GM12864 (cell line): ENCODE data around the gene AP5S1.
A peak's percentile ranks its signal among the peaks of the same experiment; 100 is the strongest.

ENCODE experiments used
- DNase-seq: peaks from one replicate; pipeline ENCODE4 v3.0.0-alpha.2; 2011; ENCODE audit warnings: low read depth
- H3K4me3 ChIP-seq: 2 replicates; pipeline ENCODE4 v1.5.1; 2011; ENCODE audit warnings: mild to moderate bottlenecking, low read depth, low read length, control low read depth
- CTCF ChIP-seq: IDR thresholded peaks from 2 replicates; pipeline ENCODE4 v1.5.1; 2011; ENCODE audit warnings: low read depth, mild to moderate bottlenecking, moderate library complexity, low read length, control low read depth, inconsistent platforms; ENCODE audit errors: missing control alignments

AP5S1 gene

GRCh38 chr20:3794701-3795420 is 25.5 kb upstream of the AP5S1 start:
- DNase-seq: no peak
- peak overlapping the region; percentile 80 for H3K4me3 ChIP-seq
- TF ChIP-seq CTCF: no peak

- peak; percentile 58 for TF ChIP-seq CTCF
- peak within 1 kb of the TSS; percentile 80 for H3K4me3 ChIP-seq
- DNase-seq: no peak
Measured at GRCh38 chr20:3795511-3796468, 24.6 kb upstream of the AP5S1 start, which contains the start of gene CDC25B. CDC25B (plus strand) TSS chr20:3796310; CDS start chr20:3796532, 222 bp downstream.

- H3K4me3 ChIP-seq: peak overlapping the region; percentile 80
- no peak for TF ChIP-seq CTCF
- no peak for DNase-seq
Measured at GRCh38 chr20:3796477-3797225, 23.7 kb upstream of the AP5S1 start.

- no peak for TF ChIP-seq CTCF
- no peak for DNase-seq
- peak overlapping the region; percentile 80 for H3K4me3 ChIP-seq
Measured at GRCh38 chr20:3797226-3797545, 23.2 kb upstream of the AP5S1 start.

- no peak for DNase-seq
- no peak for TF ChIP-seq CTCF
- H3K4me3 ChIP-seq: peak overlapping the region; percentile 80
Measured at GRCh38 chr20:3797592-3798372, 22.6 kb upstream of the AP5S1 start.

GRCh38 chr20:3798373-3798768 is 22.0 kb upstream of the AP5S1 start:
- no peak for TF ChIP-seq CTCF
- no peak for DNase-seq
- H3K4me3 ChIP-seq: peak overlapping the region; percentile 80; the same call in 1 of the 2 replicates
